ENCODE results near the gene FBXW7.
"Not testable (repeated sequence)": the region's sequence is repeated elsewhere in the genome, so short reads cannot be mapped to it uniquely, and the experiment has no call there.

The FBXW7 gene

DNA sequence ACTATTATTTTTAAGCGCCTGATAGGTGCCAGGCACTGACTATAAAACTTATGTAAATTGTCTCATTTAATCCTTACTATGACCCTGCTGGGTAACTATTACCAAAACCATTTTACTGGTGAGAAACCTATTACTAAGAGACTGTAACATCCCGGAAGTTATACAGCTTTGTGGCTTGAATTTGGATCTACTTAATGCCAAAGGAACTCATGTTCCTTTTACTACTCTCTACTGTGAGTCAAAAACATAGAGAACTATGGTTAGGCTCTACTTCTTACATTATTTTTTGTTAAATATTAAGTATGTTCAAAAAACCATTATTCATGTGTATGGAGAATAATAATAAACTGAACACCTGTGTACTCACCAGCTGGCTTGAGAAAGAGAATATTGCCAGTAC, 14.8 kb upstream of the FBXW7 start:
- H3K4ac ChIP-seq (ENCODE audit: low read depth, low read length); H3K23ac ChIP-seq (ENCODE audit: low read length); H3K18ac ChIP-seq (ENCODE audit: low read length); H3K4me1 ChIP-seq (ENCODE audit: control insufficient read depth in 1 of 2, insufficient read depth in 2 of 2, low read length in 2 of 2); H2BK12ac ChIP-seq (ENCODE audit: low read length); H3K27me3 ChIP-seq (ENCODE audit: insufficient read depth, low read length); H3K9ac ChIP-seq (ENCODE audit: low read length); H3K36me3 ChIP-seq (ENCODE audit: control insufficient read depth in 1 of 2, insufficient read depth in 2 of 2, low read length in 2 of 2); H4K8ac ChIP-seq (ENCODE audit: low read depth, low read length); DNase-seq; H3K14ac ChIP-seq (ENCODE audit: low read length); H3K9me3 ChIP-seq (ENCODE audit: insufficient read depth, low read depth, low read length); H3K79me2 ChIP-seq (ENCODE audit: control insufficient read depth, insufficient read depth, low read length, poor library complexity); H3K27ac ChIP-seq (ENCODE audit: low read depth, low read length); H2BK120ac ChIP-seq (ENCODE audit: insufficient read depth, low read length, poor library complexity); H3K79me1 ChIP-seq (ENCODE audit: low read length); H2BK5ac ChIP-seq (ENCODE audit: low read depth, low read length, poor library complexity); H4K91ac ChIP-seq (ENCODE audit: low read depth, low read length); H4K12ac ChIP-seq (ENCODE audit: low read depth, low read length); H2AFZ ChIP-seq (ENCODE audit: insufficient read depth, low read length, poor library complexity); H3K4me3 ChIP-seq (ENCODE audit: low read depth, low read length); H3K4me2 ChIP-seq (ENCODE audit: low read length); H2AK5ac ChIP-seq (ENCODE audit: low read length): not testable (repeated sequence)
- WGBS (ENCODE audit: extremely low coverage, insufficient coverage, insufficient read length): no CpG with 5 or more reads among the region's 2 CpGs

- no peak for DNase-seq
- Histone ChIP-seq H3K27ac (ENCODE audit: low read depth, low read length) (no peak overlapping the region), H3K4me1 (ENCODE audit: control insufficient read depth in 1 of 2, insufficient read depth in 2 of 2, low read length in 2 of 2) (no peaks in the 10 kb centered on the region), H4K8ac (ENCODE audit: low read depth, low read length) (no peak overlapping the region), H3K23ac (ENCODE audit: low read length) (no peak overlapping the region), H3K14ac (ENCODE audit: low read length) (no peak overlapping the region), H3K9me3 (ENCODE audit: insufficient read depth, low read depth, low read length) (no peaks in the 10 kb centered on the region), H2BK5ac (ENCODE audit: low read depth, low read length, poor library complexity) (no peak overlapping the region), H3K36me3 (ENCODE audit: control insufficient read depth in 1 of 2, insufficient read depth in 2 of 2, low read length in 2 of 2) (no peaks in the 10 kb centered on the region), H3K9ac (ENCODE audit: low read length) (no peak overlapping the region), H3K4me3 (ENCODE audit: low read depth, low read length) (no peak overlapping the region), H2AK5ac (ENCODE audit: low read length) (no peak overlapping the region), H4K12ac (ENCODE audit: low read depth, low read length) (no peak overlapping the region), H2BK12ac (ENCODE audit: low read length) (no peak overlapping the region), H2AFZ (ENCODE audit: insufficient read depth, low read length, poor library complexity) (no peak overlapping the region), H3K27me3 (ENCODE audit: insufficient read depth, low read length) (no peaks in the 10 kb centered on the region), H3K18ac (ENCODE audit: low read length) (no peak overlapping the region), H2BK120ac (ENCODE audit: insufficient read depth, low read length, poor library complexity) (no peak overlapping the region), H4K91ac (ENCODE audit: low read depth, low read length) (no peak overlapping the region), H3K79me1 (ENCODE audit: low read length) (no peaks in the 10 kb centered on the region), H3K4me2 (ENCODE audit: low read length) (no peak overlapping the region), H3K4ac (ENCODE audit: low read depth, low read length) (no peak overlapping the region), H3K79me2 (ENCODE audit: control insufficient read depth, insufficient read depth, low read length, poor library complexity) (no peaks in the 10 kb centered on the region)
- no CpG with 5 or more reads among the region's 2 CpGs for WGBS (ENCODE audit: extremely low coverage, insufficient coverage, insufficient read length)
These were observed 9.2 kb upstream of the FBXW7 start for GRCh38 chr4:152545088-152545487.

DNA sequence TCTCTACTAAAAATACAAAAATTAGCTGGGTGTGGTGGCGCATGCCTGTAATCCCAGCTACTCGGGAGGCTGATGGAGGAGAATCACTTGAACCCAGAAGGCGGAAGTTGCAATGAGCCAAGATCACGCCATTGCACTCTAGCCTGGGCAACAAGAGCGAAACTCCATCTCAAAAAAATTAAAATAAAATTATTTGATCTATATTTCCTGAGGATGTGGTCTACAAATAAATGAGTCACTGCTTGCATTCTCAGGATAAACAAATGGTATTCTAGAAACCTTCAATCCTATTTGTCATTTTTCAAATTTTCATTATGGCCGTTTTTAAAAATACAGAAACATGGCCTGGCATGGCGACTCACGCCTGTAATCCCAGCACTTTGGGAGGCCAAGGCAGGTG, 8.6 kb upstream of the FBXW7 start:
- not testable (repeated sequence) for H3K23ac ChIP-seq (ENCODE audit: low read length); H2BK5ac ChIP-seq (ENCODE audit: low read depth, low read length, poor library complexity); H2AFZ ChIP-seq (ENCODE audit: insufficient read depth, low read length, poor library complexity); H2BK12ac ChIP-seq (ENCODE audit: low read length); DNase-seq; H3K79me1 ChIP-seq (ENCODE audit: low read length); H3K4me2 ChIP-seq (ENCODE audit: low read length); H2BK120ac ChIP-seq (ENCODE audit: insufficient read depth, low read length, poor library complexity); H3K79me2 ChIP-seq (ENCODE audit: control insufficient read depth, insufficient read depth, low read length, poor library complexity); H3K4ac ChIP-seq (ENCODE audit: low read depth, low read length); H3K27ac ChIP-seq (ENCODE audit: low read depth, low read length); H4K8ac ChIP-seq (ENCODE audit: low read depth, low read length); H3K4me1 ChIP-seq (ENCODE audit: control insufficient read depth in 1 of 2, insufficient read depth in 2 of 2, low read length in 2 of 2); H4K91ac ChIP-seq (ENCODE audit: low read depth, low read length); H2AK5ac ChIP-seq (ENCODE audit: low read length); H3K18ac ChIP-seq (ENCODE audit: low read length); H3K9me3 ChIP-seq (ENCODE audit: insufficient read depth, low read depth, low read length); H3K9ac ChIP-seq (ENCODE audit: low read length); H3K4me3 ChIP-seq (ENCODE audit: low read depth, low read length); H4K12ac ChIP-seq (ENCODE audit: low read depth, low read length); H3K14ac ChIP-seq (ENCODE audit: low read length); H3K36me3 ChIP-seq (ENCODE audit: control insufficient read depth in 1 of 2, insufficient read depth in 2 of 2, low read length in 2 of 2); H3K27me3 ChIP-seq (ENCODE audit: insufficient read depth, low read length)
- WGBS (ENCODE audit: extremely low coverage, insufficient coverage, insufficient read length): no CpG with 5 or more reads among the region's 8 CpGs

GRCh38 chr4:152540941-152541340, 5.0 kb upstream of the FBXW7 start:
- H3K23ac ChIP-seq (ENCODE audit: low read length): no peak overlapping the region
- H4K12ac ChIP-seq (ENCODE audit: low read depth, low read length): no peak overlapping the region
- H3K79me1 ChIP-seq (ENCODE audit: low read length): peaks cover 4% of the 10 kb centered on the region
- no peak overlapping the region for H2BK5ac ChIP-seq (ENCODE audit: low read depth, low read length, poor library complexity)
- DNase-seq: no peak
- H3K4me2 ChIP-seq (ENCODE audit: low read length): no peak overlapping the region
- no peaks in the 10 kb centered on the region for H3K9me3 ChIP-seq (ENCODE audit: insufficient read depth, low read depth, low read length)
- H3K79me2 ChIP-seq (ENCODE audit: control insufficient read depth, insufficient read depth, low read length, poor library complexity): peaks cover 2% of the 10 kb centered on the region
- no peak overlapping the region for H3K4me3 ChIP-seq (ENCODE audit: low read depth, low read length)
- H2BK12ac ChIP-seq (ENCODE audit: low read length): no peak overlapping the region
- no peak overlapping the region for H4K91ac ChIP-seq (ENCODE audit: low read depth, low read length)
- no peak overlapping the region for H3K27ac ChIP-seq (ENCODE audit: low read depth, low read length)
- peaks cover 5% of the 10 kb centered on the region in 2 experiments for H3K36me3 ChIP-seq (ENCODE audit: control insufficient read depth in 1 of 2, insufficient read depth in 2 of 2, low read length in 2 of 2)
- no peaks in the 10 kb centered on the region for H3K4me1 ChIP-seq (ENCODE audit: control insufficient read depth in 1 of 2, insufficient read depth in 2 of 2, low read length in 2 of 2)
- no peak overlapping the region for H3K9ac ChIP-seq (ENCODE audit: low read length)
- H4K8ac ChIP-seq (ENCODE audit: low read depth, low read length): no peak overlapping the region
- H3K18ac ChIP-seq (ENCODE audit: low read length): no peak overlapping the region
- no peak overlapping the region for H2AFZ ChIP-seq (ENCODE audit: insufficient read depth, low read length, poor library complexity)
- H3K27me3 ChIP-seq (ENCODE audit: insufficient read depth, low read length): no peaks in the 10 kb centered on the region
- H2BK120ac ChIP-seq (ENCODE audit: insufficient read depth, low read length, poor library complexity): no peak overlapping the region
- H2AK5ac ChIP-seq (ENCODE audit: low read length): no peak overlapping the region
- no CpG with 5 or more reads among the region's 13 CpGs for WGBS (ENCODE audit: extremely low coverage, insufficient coverage, insufficient read length)
- H3K14ac ChIP-seq (ENCODE audit: low read length): no peak overlapping the region
- no peak overlapping the region for H3K4ac ChIP-seq (ENCODE audit: low read depth, low read length)
